ENCODE measurements around the gene LRRTM4. TPM values are rescaled to one million over a fixed set of nuclear protein-coding genes. Genes with fewer than 3 reads are reported as not detected.

LRRTM4 gene
- total RNA-seq, 6 donors from 2014 or later = 0.29 to 0.61 TPM; not detected in 4

GRCh38 chr2:77479895-77480294 is 42.3 kb downstream of the LRRTM4 start:
- no peaks in the 10 kb centered on the region for H3K9me3 ChIP-seq
- H3K27me3 ChIP-seq = no peaks in the 10 kb centered on the region
- no peaks in the 10 kb centered on the region for H3K36me3 ChIP-seq
- H3K27ac ChIP-seq = no peak overlapping the region
- H3K4me3 ChIP-seq = no peak overlapping the region
- 58 to 69% methylated on average over 3 of the region's 3 CpGs for WGBS, 2 donors
- H3K4me1 ChIP-seq = no peaks in the 10 kb centered on the region
- ATAC-seq (ENCODE audit: low FRiP score in 2 of 2) = no peak
- TF ChIP-seq CTCF (IDR thresholded peaks at IDR 0.05) (no peak), POLR2A (IDR thresholded peaks at IDR 0.05) (no peak), EP300 (IDR thresholded peaks at IDR 0.05) (no peak), POLR2AphosphoS5 (IDR thresholded peaks at IDR 0.05) (no peak)
- no peak for DNase-seq

DNA sequence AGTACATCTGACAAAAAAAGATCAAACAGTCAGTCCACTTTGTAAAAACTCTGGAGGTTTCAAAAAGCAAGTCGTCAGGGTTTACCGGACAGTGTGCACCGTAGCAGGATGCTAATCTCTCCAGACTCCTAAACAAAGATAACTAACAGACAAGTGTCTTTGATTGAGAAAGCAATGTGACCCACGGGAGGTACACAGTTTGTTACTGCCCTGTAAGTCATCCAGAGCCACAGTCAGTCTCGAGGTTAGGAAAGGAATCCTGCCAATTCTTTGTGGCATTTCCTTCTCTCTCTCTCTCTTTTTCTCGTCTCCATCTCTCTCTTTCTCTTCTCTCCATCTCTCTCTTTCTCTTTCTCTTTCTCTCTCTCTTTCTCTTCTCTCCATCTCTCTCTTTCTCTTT is 42.8 kb downstream of the LRRTM4 start:
- Histone ChIP-seq H3K4me3 (no peak overlapping the region), H3K27me3 (no peaks in the 10 kb centered on the region), H3K36me3 (no peaks in the 10 kb centered on the region), H3K27ac (no peak overlapping the region), H3K4me1 (no peaks in the 10 kb centered on the region), H3K9me3 (no peaks in the 10 kb centered on the region)
- 26 to 40% methylated on average over 6 of the region's 6 CpGs for WGBS, 2 donors
- ATAC-seq (ENCODE audit: low FRiP score in 2 of 2) = no peak
- DNase-seq = no peak
- TF ChIP-seq POLR2AphosphoS5 (IDR thresholded peaks at IDR 0.05) = no peak
- no peak for TF ChIP-seq POLR2A (IDR thresholded peaks at IDR 0.05)
- TF ChIP-seq CTCF (IDR thresholded peaks at IDR 0.05) = no peak

GRCh38 chr2:77470096-77470495 is 52.1 kb downstream of the LRRTM4 start:
- H3K4me3 ChIP-seq = no peak overlapping the region
- no peaks in the 10 kb centered on the region for H3K27me3 ChIP-seq
- DNase-seq (no peak), ATAC-seq (ENCODE audit: low FRiP score in 2 of 2) (no peak)
- WGBS, 2 donors = 73 to 83% methylated on average over 3 of the region's 3 CpGs
- H3K27ac ChIP-seq = no peak overlapping the region
- TF ChIP-seq CTCF (IDR thresholded peaks at IDR 0.05) (no peak), POLR2A (IDR thresholded peaks at IDR 0.05) (no peak), POLR2AphosphoS5 (IDR thresholded peaks at IDR 0.05) (no peak), EP300 (IDR thresholded peaks at IDR 0.05) (no peak)
- H3K4me1 ChIP-seq = no peaks in the 10 kb centered on the region
- no peaks in the 10 kb centered on the region for H3K36me3 ChIP-seq
- H3K9me3 ChIP-seq = no peaks in the 10 kb centered on the region

GRCh38 chr2:77469106-77469505 is 53.1 kb downstream of the LRRTM4 start:
- no peak for ATAC-seq (ENCODE audit: low FRiP score in 2 of 2)
- TF ChIP-seq POLR2AphosphoS5 (IDR thresholded peaks at IDR 0.05) (no peak), CTCF (IDR thresholded peaks at IDR 0.05) (no peak), EP300 (IDR thresholded peaks at IDR 0.05) (no peak), POLR2A (IDR thresholded peaks at IDR 0.05) (no peak)
- Histone ChIP-seq H3K4me1 (no peaks in the 10 kb centered on the region), H3K9me3 (no peaks in the 10 kb centered on the region), H3K27ac (no peak overlapping the region), H3K27me3 (no peaks in the 10 kb centered on the region), H3K4me3 (no peak overlapping the region), H3K36me3 (no peaks in the 10 kb centered on the region)
- DNase-seq = no peak
- WGBS, 2 donors = 80 to 86% methylated on average over 4 of the region's 4 CpGs

DNA sequence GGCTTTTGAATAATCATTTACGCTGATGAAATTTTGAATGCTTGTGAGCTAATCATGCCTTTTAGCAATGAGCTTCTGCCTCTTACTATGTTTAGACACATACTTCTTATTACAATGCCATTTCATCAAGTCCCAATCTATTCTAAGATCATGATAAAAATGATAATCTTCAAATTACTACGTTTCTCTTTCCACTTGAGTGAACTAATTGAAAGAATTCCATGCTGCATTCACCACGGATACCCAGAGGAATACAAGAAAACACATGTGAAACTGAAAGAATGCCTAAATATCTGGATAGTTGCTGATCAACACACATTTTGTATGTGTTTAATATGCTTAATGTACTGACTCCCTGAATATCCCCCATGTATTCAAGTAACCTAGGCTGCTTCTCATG is 62.3 kb downstream of the LRRTM4 start:
- H3K4me3 ChIP-seq = no peak overlapping the region
- ATAC-seq (ENCODE audit: low FRiP score in 2 of 2) (no peak), DNase-seq (no peak)
- H3K9me3 ChIP-seq = no peaks in the 10 kb centered on the region
- no peak for TF ChIP-seq CTCF (IDR thresholded peaks at IDR 0.05)
- no peak for TF ChIP-seq POLR2A (IDR thresholded peaks at IDR 0.05)
- no peak for TF ChIP-seq EP300 (IDR thresholded peaks at IDR 0.05)
- TF ChIP-seq POLR2AphosphoS5 (IDR thresholded peaks at IDR 0.05) = no peak
- H3K27me3 ChIP-seq = no peaks in the 10 kb centered on the region
- no peak overlapping the region for H3K27ac ChIP-seq
- no peaks in the 10 kb centered on the region for H3K36me3 ChIP-seq
- no peaks in the 10 kb centered on the region for H3K4me1 ChIP-seq
- WGBS, 2 donors = 48 to 55% methylated on average over 3 of the region's 3 CpGs

Data from upper lobe of left lung (tissue), 6 donors.